Skeletal muscle cell (primary cell): ENCODE measurements around the gene TTC28.
A peak's percentile ranks its signal among the peaks of the same experiment; 100 is the strongest.

Source experiments
- DNase-seq: peaks from one replicate; pipeline ENCODE4 v3.0.0-alpha.2; 2010; ENCODE audit warnings: low read depth
- H3K4me3 ChIP-seq: 2 replicates; pipeline ENCODE4 v1.5.1; 2011; ENCODE audit warnings: low read depth, mild to moderate bottlenecking, control low read depth, low read length, moderate library complexity

The TTC28 gene

DNA sequence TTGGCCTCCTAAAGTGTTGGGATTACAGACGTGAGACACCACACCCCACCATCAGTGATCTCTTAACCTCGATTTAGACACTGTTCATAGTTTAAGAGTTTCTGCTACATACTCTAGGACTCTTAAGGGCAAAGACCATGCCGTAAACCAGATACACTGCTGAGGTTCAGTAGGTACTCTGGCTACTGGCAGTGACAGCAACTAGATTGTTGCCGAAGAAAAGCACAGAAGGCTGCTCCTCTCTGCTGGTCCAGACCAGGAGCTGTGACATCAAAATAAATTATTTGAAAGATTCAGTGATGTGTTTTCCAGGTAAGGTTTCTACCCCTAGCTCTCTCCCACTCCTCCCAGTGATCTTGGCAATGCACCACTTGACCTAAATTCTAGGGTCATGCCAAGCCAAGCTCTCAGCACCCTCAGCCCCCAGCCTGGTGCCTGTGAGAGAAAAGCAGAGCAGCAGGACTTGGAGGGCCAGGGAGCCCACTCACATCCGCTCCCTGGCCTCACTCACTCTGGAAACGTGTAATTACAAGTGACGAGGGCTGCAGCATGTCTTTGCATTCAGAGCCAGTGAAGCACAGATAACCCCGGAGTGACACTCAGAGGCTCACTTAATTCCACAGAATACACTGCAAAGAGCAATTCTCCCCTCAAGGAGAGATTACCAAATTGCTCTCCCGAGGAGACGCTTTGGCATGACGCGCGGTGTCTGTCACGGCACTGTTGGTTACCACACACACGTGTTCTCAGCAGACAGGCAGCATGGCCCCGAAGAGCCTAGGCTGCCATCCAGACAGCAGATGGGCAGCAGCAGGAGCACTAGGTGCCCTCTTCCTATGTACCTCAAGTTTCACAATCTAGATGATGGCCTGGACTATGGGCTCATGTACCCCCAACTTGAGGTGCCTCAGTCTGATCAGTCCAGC, 663.7 kb downstream of the TTC28 start:
- no peak for DNase-seq
- no peak overlapping the region for H3K4me3 ChIP-seq

DNA sequence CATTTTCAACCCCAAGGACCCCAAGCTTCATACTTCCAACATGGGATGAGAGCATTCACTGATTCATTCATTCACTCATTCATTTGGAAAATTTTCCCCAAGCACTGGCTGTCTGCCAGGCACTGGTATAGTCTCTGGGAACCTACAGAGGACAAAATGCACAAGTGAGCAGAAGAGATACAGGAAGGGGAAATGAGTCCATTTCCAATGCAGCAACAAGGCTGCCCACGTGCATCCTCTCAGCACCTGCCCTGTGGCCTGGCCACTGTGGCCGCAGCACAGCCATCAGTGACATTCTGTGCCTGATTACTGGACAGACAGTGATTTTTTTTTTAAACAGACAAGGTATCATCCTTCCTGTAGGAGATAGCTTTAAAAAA, 664.6 kb downstream of the TTC28 start:
- DNase-seq, result no peak
- no peak overlapping the region for H3K4me3 ChIP-seq

DNA sequence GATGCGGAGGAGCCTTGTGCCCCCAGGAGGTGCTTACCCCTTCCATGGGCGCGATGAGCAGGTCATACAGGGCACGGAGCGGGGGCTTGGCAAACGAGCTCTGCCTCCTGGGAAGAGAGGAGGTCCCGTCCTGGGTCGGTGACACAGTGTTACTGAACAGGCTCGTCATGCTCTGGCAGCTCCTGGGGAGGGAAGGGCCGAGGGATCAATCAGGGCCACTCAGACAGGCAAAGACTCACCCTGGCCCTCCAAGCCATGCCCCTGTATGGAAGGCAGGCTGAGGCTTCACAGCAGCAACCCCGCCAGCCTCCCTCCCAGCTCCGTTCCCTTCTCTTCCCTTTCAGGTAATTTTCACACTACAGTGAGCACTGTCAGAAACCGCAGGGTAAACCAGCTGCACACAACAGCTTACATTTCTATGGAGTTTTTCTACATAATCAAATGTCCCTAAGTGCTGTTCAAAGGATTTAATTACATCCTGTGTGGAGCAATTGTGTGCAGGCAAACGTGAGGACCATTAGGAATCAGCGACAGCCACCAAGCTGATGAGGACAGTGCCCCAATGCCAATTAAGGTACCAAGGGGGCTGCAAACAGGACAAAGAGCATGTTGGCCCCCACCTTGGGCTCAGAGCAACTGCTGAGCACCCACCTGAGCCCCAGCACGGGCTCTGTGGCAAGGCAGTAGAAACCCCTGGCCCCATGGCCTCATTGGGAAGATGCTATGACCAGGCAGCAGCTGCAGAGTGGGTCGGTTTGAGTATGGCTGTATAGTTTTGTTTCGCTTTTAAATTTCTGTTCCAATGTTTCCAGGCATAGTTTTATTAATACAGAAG, 665.2 kb downstream of the TTC28 start:
- H3K4me3 ChIP-seq, result no peak overlapping the region

DNA sequence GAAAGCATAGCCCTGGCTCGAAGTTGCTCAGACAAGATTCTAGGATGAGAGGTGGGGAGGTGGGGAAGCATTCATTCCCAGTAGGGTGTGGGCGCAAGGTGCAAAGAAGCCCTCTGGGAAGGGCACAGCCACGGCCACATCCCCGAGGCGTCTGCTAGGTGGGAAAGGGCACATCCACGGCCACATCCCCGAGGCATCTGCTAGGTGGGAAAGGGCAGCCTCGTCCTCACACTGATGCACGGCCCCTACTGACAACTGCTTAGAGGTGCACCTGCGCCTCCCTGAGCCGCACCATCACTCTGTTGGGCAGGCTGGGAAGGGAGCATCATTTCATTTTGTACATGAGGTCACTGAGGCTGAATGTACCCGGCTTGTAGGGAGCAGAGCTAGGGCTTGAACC, 666.0 kb downstream of the TTC28 start:
- DNase-seq, result no peak
- no peak overlapping the region for H3K4me3 ChIP-seq

More for the DNA sequence above, 665.2 kb downstream of the TTC28 start:
- no peak for DNase-seq

DNA sequence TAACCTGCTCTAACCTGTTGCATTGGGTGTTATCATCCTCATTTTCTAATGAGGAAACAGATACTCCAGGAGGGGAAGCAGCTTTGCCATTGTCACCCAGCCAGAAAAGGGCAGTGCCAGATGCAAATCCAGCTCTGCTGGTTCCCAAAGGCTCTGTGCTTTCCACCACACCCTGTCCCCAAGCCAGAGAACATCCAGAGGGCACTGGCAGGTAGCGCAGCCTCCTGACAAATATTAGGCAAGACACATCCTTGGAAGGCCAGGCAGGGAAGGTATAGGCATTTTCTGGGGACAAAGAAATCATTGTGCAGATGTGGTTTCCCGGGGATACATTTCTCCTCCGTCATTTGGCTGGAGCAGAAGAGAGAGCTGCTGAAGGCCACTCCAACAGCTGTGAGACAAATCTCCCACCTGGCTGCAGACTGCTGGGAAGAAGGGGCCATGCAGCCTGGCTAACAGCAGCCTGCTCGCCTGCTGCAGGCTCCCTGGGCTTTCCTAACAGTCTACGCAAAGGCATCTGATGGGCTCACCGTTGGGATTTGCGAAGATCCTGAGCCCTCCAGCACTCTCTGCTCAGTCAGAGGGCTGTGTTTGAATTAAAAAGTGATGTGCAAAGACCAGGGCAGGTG, 666.7 kb downstream of the TTC28 start:
- H3K4me3 ChIP-seq, result no peak overlapping the region
- no peak for DNase-seq

DNA sequence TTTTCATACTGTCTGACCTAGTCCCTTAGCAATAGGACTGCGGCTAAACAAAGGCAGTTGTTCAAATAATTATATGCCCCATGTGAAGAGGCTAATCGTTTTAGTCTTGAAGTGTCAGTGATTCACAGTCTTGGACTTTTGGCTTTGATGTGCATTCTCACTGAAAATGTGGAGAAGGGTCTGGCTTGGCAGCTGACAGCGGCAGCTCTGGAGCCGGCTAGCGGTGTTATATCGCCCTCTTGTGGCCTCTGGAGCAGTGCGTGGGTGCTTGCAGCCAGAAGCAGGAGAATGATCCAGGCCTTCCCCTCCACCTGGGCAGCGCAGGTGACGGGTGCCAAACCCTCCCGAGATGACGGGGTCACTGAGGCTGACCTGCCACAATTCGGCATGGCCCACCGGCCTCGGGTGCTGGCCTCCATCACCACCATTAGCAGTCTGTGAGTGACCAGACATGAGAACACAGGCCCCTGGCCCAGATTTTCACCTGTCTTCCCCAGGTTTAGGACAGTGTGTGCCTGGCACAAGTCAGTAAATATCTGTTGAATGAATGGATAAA, 670.3 kb downstream of the TTC28 start:
- DNase-seq, result peak; percentile 42
- H3K4me3 ChIP-seq, result no peak overlapping the region

DNA sequence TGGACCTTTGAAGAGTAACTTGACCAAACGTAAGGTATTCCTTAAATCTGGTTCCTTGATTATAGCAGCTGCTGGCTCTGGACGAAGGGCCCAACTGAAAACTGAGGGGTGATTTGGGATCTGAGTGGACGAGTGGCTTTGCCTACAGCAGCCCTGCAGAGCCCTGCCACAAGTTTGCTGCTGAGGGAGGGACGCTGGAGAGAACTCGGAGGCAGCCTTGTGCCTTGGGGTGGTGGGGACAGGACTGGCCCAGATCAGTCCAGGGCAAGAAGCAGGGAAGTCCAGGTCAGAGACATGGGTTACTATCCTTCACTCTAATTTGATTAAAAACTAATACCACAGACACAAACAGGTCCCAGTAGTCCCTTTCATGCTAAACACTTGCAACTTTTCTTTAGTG, 671.0 kb downstream of the TTC28 start:
- H3K4me3 ChIP-seq, result no peak overlapping the region
- DNase-seq, result no peak

DNA sequence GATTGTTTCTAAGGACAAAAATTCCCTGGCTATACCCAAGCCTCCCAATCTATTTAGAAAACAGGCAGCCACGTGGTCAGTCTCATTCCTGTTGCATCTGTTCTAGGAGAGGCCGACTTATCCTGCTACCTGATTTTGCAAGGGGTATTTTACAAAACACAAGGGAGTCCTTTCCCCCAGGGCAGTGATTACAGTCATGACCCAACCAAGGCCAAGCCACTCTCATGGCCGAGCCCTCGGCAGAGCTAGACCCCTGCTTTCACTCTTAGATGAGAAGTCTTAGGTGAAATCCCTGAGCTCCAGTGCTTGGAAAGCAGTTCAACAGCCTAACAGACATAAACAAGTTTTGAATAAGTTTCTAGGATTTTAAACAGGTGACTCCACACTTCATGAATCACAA, 671.6 kb downstream of the TTC28 start:
- no peak for DNase-seq
- no peak overlapping the region for H3K4me3 ChIP-seq

DNA sequence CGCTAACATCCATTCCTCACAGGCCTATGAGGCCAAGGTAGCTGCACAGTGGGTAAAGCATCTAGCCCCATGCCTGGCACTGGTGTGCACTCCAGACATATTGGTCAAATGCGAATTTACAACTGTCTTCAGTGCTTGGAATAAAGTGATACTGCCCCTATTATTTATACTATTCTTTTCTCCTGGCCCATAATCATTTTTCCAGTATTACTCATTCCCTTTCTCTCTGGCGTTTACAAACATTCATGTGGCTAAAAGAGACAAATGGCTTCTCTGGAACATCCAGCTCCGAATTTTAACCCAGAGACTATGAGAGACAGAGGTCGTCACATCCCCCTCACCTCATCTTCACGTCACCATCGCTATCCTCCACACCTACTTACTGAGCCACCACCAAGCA, 673.4 kb downstream of the TTC28 start:
- no peak for DNase-seq
- H3K4me3 ChIP-seq, result no peak overlapping the region

DNA sequence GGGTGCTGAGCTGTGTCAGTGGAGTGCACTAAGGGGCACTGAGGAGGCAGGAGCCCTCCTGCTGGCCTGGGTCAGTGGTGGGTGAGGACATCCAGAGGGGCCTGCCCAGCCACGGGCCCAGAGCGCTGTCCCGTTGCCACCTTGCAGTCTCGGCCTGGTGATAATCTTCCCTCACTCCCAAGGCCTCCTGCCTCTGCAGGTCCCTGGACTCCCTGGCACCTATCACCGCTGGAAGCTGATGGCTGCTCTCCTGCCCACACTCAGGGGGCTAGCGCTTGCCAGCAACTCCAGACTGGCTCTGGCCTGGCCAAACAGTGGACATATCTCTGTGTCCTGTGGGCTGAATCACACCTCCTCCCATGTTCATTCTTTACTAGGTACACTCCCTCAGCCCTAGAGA, 674.1 kb downstream of the TTC28 start:
- H3K4me3 ChIP-seq, result no peak overlapping the region
- no peak for DNase-seq

DNA sequence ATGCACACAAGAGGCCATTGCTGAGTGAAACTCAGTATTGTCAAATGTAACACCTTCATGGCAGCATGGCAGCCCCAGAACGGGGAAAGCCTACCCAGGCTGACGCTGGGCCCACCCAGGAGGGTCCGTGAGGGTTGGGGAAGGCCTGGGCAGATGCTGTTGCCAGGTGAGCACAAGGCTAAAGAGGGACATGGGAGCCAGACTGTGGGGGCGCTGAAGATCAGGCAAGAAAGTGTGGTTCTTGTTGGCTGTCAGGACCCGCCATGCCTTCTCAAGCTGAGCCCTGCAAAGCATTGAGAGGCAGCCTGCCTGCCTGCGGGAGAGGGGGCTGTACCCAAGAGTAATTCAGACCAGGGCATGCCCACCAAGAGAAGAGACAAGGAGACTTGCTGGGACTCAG, 675.6 kb downstream of the TTC28 start:
- no peak overlapping the region for H3K4me3 ChIP-seq
- no peak for DNase-seq

DNA sequence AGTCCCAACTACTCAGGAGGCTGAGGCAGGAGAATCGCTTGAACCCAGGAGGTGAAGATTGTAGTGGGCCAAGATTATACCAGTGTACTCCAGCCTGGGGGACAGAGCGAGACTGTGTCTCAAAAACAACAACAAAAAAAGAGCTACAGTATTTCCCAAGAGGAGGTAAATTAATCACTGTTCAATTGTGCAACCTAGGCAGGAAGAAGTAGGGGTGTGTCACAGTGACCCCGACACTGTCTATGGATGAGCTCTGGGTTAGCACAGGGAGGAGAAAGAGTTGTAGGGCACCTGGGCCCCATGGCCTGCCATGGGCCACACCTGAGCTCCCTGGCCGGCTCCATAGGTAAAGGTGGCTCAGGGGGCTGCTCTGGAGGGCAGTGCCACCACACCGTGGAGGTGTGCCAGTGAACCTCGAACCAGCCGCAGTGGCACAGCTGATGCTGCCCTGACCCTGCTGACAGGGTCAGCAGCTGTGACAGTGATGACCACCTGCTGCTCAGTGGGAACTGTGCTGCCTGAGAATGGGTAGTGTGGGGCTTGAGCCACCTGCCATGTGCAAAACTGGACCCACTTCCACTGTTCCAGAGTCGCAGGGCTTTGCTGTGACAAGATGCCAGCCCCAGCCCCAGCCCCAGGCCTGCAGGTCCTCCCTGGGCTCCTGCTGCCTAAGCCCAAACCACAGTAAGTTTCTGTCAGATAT, 676.6 kb downstream of the TTC28 start:
- no peak for DNase-seq
- H3K4me3 ChIP-seq, result no peak overlapping the region

DNA sequence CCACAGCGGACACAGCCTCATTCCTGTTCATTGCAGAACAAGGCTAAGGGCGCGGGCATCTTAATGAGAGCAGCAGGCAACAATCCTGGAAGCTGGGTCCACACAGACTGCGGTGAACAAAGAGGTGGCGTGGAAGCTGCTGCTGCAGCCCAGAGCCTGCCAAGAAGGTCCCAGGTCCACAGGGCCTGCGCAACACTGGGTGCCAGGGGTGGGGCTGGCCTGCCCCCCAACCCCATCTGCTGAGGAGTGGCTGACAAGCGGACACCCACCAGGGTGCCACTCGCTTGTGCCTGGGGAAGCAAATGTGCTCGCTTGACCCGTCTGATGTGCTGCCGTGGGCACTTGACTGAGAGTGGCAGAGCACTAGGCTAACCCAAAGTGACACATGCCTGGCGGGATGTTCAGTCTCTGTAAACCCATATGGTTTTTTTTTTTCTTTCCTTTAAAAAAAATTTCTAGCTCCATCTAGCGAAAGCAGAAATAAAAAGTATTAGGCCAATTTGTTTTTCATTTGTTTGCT, 677.4 kb downstream of the TTC28 start:
- no peak overlapping the region for H3K4me3 ChIP-seq
- no peak for DNase-seq

DNA sequence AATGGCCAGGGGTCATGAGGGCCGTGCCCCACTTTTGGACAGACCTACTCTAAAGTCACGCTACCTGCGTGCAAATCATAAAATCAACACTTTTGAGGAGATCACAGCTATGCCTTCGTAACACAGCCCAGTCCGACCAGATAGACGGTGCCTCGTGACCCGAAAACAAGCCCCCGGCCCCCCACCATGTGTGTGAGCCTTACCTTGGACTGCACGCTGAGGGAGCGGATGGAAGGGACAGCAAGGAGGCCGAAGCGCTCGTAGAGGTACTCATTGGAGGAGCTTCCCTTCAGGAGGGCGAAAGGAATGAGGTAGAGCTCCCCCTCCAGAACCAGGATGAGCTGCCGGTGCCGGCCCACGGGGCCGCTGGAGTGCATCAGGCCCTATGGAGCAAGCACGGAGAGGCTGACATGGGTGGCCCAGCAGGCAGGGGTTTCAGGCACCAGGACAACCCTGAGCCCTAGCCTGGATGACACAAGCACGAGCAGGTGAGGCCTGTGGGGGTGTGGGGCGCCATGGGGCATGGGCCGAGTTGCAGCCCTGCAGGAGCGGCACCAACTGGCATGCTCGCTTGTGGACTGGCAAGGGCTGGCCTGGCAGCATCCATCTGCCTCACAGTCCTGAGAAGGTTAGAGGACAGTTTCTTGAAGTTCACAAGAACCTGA, 678.3 kb downstream of the TTC28 start:
- H3K4me3 ChIP-seq, result no peak overlapping the region
- no peak for DNase-seq

DNA sequence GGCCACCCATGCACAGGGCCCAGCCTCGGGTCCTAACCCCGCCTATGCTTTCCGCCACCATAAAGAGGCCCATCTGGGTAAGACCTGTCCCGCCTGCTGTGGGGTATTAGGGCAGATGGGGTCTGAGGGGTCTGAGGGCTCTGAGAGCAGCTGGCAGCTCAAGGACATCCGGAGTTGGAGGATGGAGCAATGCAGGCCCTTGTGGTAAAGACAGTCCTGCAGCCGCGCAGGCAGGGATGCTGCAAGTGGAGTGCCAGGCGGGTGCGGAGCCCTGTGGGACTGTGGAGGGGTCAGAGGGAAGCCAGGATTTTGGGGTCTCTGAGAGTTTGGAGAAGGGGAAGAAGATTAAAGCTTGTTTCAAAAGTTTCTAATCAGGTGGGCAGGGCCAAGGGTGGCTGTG, 679.3 kb downstream of the TTC28 start:
- DNase-seq, result no peak
- no peak overlapping the region for H3K4me3 ChIP-seq

DNA sequence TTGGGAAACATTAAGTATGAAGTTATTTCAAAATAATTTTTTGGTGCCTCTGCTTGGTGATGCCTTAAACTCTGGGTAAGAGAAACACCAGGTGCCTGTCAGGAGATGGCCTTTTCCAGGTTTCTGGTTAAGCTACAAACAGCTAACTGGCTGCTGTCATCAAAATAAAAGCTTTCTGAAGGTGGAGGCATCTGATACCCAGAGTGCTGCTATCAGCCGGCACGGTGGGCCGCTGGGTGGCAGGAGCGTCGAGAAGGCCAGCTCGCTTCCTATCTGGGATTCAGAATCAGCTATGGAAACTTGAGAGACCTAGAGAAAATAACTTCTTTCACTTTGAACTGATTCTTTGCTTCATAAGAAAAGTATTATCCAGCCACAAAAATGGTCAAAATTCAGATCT, 679.8 kb downstream of the TTC28 start:
- DNase-seq, result no peak

DNA sequence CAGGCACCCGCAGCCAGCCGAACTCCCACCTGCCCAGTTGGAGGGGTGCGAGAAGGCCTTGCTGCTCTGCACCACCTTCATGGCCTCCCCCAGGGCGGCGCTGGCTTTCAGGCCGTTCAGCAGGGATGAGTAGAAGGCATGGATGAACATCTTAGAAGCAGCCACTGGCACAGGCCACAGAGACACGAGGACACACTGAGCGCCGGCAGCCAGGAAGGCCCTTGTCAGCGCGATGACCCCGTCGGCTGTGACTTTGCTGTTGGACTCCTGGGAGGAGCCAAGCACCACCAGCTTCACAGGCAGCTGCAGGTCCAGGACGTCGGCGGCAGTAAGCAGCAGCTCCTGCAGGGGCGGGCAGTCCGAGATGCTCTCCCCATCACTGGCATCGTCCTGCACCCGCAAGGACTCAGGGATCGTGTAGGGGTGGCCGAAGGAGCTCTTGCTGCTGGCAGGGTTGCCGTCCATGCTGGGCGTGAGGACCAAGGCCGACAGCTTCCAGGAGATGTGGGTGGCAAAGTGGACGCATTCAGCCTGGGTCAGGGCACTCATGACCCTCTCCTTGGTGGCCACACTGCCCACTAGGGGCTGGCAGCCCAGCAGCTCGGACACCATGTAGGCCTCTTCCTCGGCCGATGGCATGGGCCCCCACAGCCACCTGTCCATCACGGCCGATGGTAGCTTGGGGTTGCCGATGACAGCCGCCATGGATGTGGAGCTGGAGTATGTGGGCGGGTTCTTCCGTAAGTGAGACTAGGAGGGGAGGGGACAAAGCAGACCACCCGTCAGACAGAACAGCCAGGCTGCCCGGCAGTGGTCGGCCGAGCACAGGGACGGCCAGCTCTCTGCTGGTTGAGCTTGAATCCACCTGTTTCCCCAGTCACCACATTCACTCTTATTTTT, 680.9 kb downstream of the TTC28 start:
- no peak for DNase-seq
- H3K4me3 ChIP-seq, result no peak overlapping the region

More for the DNA sequence above, 679.8 kb downstream of the TTC28 start:
- no peak overlapping the region for H3K4me3 ChIP-seq

DNA sequence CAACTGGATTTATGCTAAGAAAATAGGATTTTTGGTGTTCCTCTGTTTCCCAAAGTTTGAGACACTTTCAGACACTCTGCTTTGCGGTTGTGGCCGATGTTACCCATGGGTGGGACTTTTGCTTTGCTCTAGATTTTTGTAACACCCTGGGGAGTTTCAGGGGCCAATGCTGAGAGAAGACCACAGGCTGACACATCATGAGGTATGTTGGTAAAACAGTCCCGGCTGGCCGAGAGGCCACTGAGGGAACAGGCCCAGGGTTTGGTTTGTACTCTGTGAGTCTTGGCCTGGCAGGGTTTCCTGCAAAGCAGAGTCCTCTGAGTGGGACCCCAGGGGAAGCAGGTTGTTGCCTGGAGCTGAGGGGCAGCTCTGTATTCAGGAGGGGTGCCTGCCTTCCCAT, 682.1 kb downstream of the TTC28 start:
- DNase-seq, result peak; percentile 29
- H3K4me3 ChIP-seq, result no peak overlapping the region
